ENCODE data around the gene ELOA2.

DNA sequence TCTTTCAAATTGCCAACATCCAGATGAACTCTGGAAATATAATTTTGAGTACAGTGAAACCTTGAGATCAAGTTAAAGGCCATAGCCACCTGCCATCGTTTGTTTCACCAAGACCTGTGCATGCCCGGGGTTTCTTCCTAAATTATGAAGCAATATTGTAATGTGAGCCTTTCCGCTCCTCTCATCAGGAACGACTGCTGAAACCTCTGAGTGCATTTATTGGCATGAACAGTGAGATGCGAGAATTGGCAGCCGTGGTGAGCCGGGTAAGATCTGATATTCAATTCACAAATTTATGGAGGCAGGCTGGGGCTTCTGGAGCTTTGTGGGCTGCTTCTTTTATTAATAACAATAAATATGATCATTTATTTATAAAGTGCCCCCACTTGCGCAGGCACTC is 27.7 kb upstream of the ELOA2 start:
- TF ChIP-seq CTCF (conservative IDR thresholded peaks at IDR 0.05; ENCODE audit: low read length) (no peak), EZH2phosphoT487 (IDR thresholded peaks at IDR 0.05; ENCODE audit: borderline replicate concordance, low read depth, low read length) (no peak)
